ENCODE measurements around the gene SCRT2. TPM values are rescaled to one million over a fixed set of nuclear protein-coding genes. Genes with fewer than 3 reads are reported as not detected.
"Not testable (repeated sequence)": the region's sequence is repeated elsewhere in the genome, so short reads cannot be mapped to it uniquely, and the experiment has no call there.

The SCRT2 gene
- total RNA-seq (under 1 TPM in 1 of 7 donors, not detected in 6; 0.09 TPM), polyA plus RNA-seq (not detected)
- long read RNA-seq, donor 1 = 0 reads
- long read RNA-seq, donor 2 = 0 reads

GRCh38 chr20:675453-676314 is at the start of gene SCRT2:
SCRT2 (minus strand) TSS chr20:675802; CDS start chr20:675601, 201 bp downstream.
- H3K27me3 ChIP-seq (replicated peaks in 1 of 7) = peaks cover 0 to 98% (median 73%) of the 10 kb centered on the region in 7 donors
- no peaks in the 10 kb centered on the region for H3K9me3 ChIP-seq
- H3K27ac ChIP-seq = no peak within 1 kb of the TSS
- no peaks in the 10 kb centered on the region for H3K36me3 ChIP-seq
- TF ChIP-seq POLR2AphosphoS5 (IDR thresholded peaks at IDR 0.05) (no peak), POLR2A (IDR thresholded peaks at IDR 0.05) (no peak), CTCF (IDR thresholded peaks at IDR 0.05 in 8 of 11, conservative IDR thresholded peaks at IDR 0.05 in 3 of 11) (no peak)
- peak; percentile 90 for DNase-seq
- H3K4me1 ChIP-seq = peaks cover 0 to 29% (median 21%) of the 10 kb centered on the region in 6 donors
- intact Hi-C loops (cut with DNase I; ENCODE audit: low total_unique reads) = no loop called here
- H3K4me3 ChIP-seq = peak within 1 kb of the TSS in 2 of 8 donors; percentile 2 to 48
- WGBS, 5 donors = 1 to 5% (median 1%) methylated on average over 19 to 69 of the region's 69 CpGs

DNA sequence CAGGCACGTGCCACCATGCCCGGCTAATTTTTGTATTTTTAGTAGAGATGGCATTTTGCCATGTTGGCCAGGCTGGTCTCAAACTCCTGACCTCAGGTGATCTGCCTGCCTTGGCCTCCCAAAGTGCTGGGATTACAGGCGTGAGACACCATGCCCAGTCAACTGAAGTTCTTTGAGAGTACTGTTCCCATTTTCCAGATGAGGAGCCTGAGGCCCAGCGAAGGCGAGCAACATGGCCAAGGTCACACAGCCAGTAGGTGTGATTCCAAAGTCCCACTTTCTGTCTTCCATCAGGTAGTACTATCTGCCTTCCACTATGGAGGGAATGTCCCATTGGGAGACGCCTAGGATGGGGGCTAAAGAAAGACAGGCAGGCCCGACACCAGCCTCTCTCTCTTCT is 49.2 kb upstream of the SCRT2 start:
- H3K4me3 ChIP-seq; intact Hi-C loops (cut with DNase I; ENCODE audit: low total_unique reads); H3K27ac ChIP-seq; H3K9me3 ChIP-seq; H3K36me3 ChIP-seq: not testable (repeated sequence)
- WGBS, 5 donors = 81 to 92% (median 86%) methylated on average over 7 of the region's 7 CpGs
- Histone ChIP-seq H3K4me1 (peaks cover 0 to 12% (median 10%) of the 10 kb centered on the region in 6 donors), H3K27me3 (replicated peaks in 1 of 7) (peaks cover 0 to 100% (median 32%) of the 10 kb centered on the region in 7 donors)
- DNase-seq = peak; percentile 17

GRCh38 chr20:723756-724155 is 48.2 kb upstream of the SCRT2 start:
- Histone ChIP-seq H3K4me3 (no peak overlapping the region), H3K27me3 (replicated peaks in 1 of 7) (peaks cover 0 to 100% (median 22%) of the 10 kb centered on the region in 7 donors), H3K4me1 (peaks cover 0 to 11% (median 10%) of the 10 kb centered on the region in 6 donors), H3K27ac (no peak overlapping the region), H3K36me3 (no peaks in the 10 kb centered on the region), H3K9me3 (no peaks in the 10 kb centered on the region)
- no peak for TF ChIP-seq POLR2AphosphoS5 (IDR thresholded peaks at IDR 0.05)
- no peak for TF ChIP-seq POLR2A (IDR thresholded peaks at IDR 0.05)
- TF ChIP-seq CTCF (IDR thresholded peaks at IDR 0.05 in 8 of 11, conservative IDR thresholded peaks at IDR 0.05 in 3 of 11) = no peak
- 67 to 80% (median 77%) methylated on average over 7 to 8 of the region's 8 CpGs for WGBS, 5 donors
- peak; percentile 56 for DNase-seq
- intact Hi-C loops (cut with DNase I; ENCODE audit: low total_unique reads) = no loop called here

GRCh38 chr20:722822-723644 is 47.4 kb upstream of the SCRT2 start:
- Histone ChIP-seq H3K27me3 (replicated peaks in 1 of 7) (peaks cover 0 to 94% (median 15%) of the 10 kb centered on the region in 7 donors), H3K4me3 (no peak overlapping the region), H3K9me3 (no peaks in the 10 kb centered on the region), H3K4me1 (peaks cover 0 to 5% (median 3%) of the 10 kb centered on the region in 6 donors), H3K36me3 (no peaks in the 10 kb centered on the region), H3K27ac (no peak overlapping the region)
- intact Hi-C loops (cut with DNase I; ENCODE audit: low total_unique reads) = no loop called here
- no peak for TF ChIP-seq POLR2A (IDR thresholded peaks at IDR 0.05)
- TF ChIP-seq POLR2AphosphoS5 (IDR thresholded peaks at IDR 0.05) = no peak
- TF ChIP-seq CTCF (IDR thresholded peaks at IDR 0.05 in 8 of 11, conservative IDR thresholded peaks at IDR 0.05 in 3 of 11) = no peak
- DNase-seq = peak; percentile 45
- WGBS, 5 donors = 81 to 88% (median 83%) methylated on average over 11 of the region's 11 CpGs

All from spleen (tissue), 13 donors.